ENCODE results near the gene RTBDN.

- TF ChIP-seq CTCF (IDR thresholded peaks at IDR 0.05; ENCODE audit: borderline replicate concordance, extremely low read depth, low read length, poor library complexity, severe bottlenecking) (no peak), EZH2 (IDR thresholded peaks at IDR 0.05; ENCODE audit: borderline replicate concordance, low read depth, low read length, severe bottlenecking) (no peak)
Observed at GRCh38 chr19:12834566-12834943, at the start of gene RTBDN.

Data from DND-41 (cell line).